ENCODE measurements around the gene CLDN11. TPM values are rescaled to one million over a fixed set of nuclear protein-coding genes. Genes with fewer than 3 reads are reported as not detected.

CLDN11 gene
- total RNA-seq, 2 experiments from 2014 or later, result 0.32 to 0.34 TPM

GRCh38 chr3:170437176-170437575, 18.5 kb downstream of the CLDN11 start:
- no peak for DNase-seq (ENCODE audit: low spot score)
- Histone ChIP-seq H4K20me1 (ENCODE audit: insufficient read depth, low read length) (no peaks in the 10 kb centered on the region), H3K9me2 (ENCODE audit: insufficient read depth, low read length) (no peaks in the 10 kb centered on the region), H2AFZ (ENCODE audit: low read length) (no peak overlapping the region), H3K9me3 (ENCODE audit: low read length) (no peaks in the 10 kb centered on the region), H3K4me2 (ENCODE audit: low read length) (no peak overlapping the region), H3K36me3 (ENCODE audit: insufficient read depth, low read length) (no peaks in the 10 kb centered on the region), H3K4me3 (ENCODE audit: low read depth, low read length, poor library complexity, severe bottlenecking) (no peak overlapping the region), H3K27ac (ENCODE audit: low read depth, low read length, poor library complexity, severe bottlenecking) (no peak overlapping the region), H3K79me2 (ENCODE audit: insufficient read depth, low read depth, low read length) (no peaks in the 10 kb centered on the region), H3K4me1 (ENCODE audit: insufficient read depth, low read length, poor library complexity, severe bottlenecking) (no peaks in the 10 kb centered on the region)
- intact Hi-C loops (cut with micrococcal nuclease; ENCODE audit: unreplicated experiment), result no loop called here
- CTCF ChIA-PET (ENCODE audit: unreplicated experiment), result no interaction called here
- TF ChIP-seq, protein P1, sequence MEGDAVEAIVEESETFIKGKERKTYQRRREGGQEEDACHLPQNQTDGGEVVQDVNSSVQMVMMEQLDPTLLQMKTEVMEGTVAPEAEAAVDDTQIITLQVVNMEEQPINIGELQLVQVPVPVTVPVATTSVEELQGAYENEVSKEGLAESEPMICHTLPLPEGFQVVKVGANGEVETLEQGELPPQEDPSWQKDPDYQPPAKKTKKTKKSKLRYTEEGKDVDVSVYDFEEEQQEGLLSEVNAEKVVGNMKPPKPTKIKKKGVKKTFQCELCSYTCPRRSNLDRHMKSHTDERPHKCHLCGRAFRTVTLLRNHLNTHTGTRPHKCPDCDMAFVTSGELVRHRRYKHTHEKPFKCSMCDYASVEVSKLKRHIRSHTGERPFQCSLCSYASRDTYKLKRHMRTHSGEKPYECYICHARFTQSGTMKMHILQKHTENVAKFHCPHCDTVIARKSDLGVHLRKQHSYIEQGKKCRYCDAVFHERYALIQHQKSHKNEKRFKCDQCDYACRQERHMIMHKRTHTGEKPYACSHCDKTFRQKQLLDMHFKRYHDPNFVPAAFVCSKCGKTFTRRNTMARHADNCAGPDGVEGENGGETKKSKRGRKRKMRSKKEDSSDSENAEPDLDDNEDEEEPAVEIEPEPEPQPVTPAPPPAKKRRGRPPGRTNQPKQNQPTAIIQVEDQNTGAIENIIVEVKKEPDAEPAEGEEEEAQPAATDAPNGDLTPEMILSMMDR (conservative IDR thresholded peaks at IDR 0.05; ENCODE audit: low read length), result no peak
- TF ChIP-seq EZH2phosphoT487 (IDR thresholded peaks at IDR 0.05; ENCODE audit: borderline replicate concordance, low read depth, low read length), result no peak
- POLR2A ChIA-PET, result no interaction called here
- no TSS peak for BruUV-seq (replicated peaks)

DNA sequence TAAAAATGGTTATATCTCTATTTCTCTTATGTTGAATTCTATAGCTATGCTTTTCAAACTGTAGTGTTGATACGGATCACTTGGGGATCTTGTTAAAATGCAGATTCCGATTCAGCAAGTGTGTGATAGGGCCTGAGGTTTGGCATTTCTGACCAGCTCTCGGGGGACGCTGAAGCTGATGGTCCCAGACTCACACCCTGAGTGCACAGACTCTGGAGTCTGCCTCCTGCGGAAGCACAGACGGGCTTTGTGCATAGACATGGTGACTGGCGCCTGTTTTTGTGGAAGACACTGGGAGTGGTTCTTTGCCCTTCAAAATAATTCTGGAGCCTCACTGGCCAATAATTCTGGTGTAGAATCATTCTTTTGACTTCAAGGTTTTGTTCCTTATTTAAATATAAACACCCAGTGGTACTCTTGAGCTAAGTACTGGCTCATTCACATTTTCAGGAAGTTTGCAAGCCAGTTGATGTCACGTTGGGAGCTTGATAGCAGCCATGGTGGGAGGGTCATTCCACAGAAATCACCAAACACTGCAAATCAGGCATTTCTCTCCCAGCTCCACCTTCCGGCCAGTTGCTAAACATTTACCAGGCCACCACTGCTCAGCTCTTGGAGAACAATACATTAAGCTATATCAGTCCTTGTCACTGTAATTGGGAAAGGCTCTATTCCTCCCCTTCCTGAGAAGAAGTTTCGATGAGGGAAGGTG, 19.2 kb downstream of the CLDN11 start:
- Histone ChIP-seq H3K36me3 (ENCODE audit: insufficient read depth, low read length) (no peaks in the 10 kb centered on the region), H4K20me1 (ENCODE audit: insufficient read depth, low read length) (no peaks in the 10 kb centered on the region), H3K27ac (ENCODE audit: low read depth, low read length, poor library complexity, severe bottlenecking) (no peak overlapping the region), H2AFZ (ENCODE audit: low read length) (no peak overlapping the region), H3K4me2 (ENCODE audit: low read length) (no peak overlapping the region), H3K4me1 (ENCODE audit: insufficient read depth, low read length, poor library complexity, severe bottlenecking) (no peaks in the 10 kb centered on the region), H3K9me2 (ENCODE audit: insufficient read depth, low read length) (no peaks in the 10 kb centered on the region), H3K4me3 (ENCODE audit: low read depth, low read length, poor library complexity, severe bottlenecking) (no peak overlapping the region), H3K79me2 (ENCODE audit: insufficient read depth, low read depth, low read length) (no peaks in the 10 kb centered on the region), H3K9me3 (ENCODE audit: low read length) (no peaks in the 10 kb centered on the region)
- ChIA-PET POLR2A (interaction anchor here (0.5 to 1.0 kb wide), 3 partner anchors 11 to 249 kb away, joined by 3 to 4 read pairs (median 3); no protein-coding TSS in a partner anchor), CTCF (ENCODE audit: unreplicated experiment) (no interaction called here)
- TF ChIP-seq, protein P1 (conservative IDR thresholded peaks at IDR 0.05; ENCODE audit: low read length), result no peak
- no peak for TF ChIP-seq EZH2phosphoT487 (IDR thresholded peaks at IDR 0.05; ENCODE audit: borderline replicate concordance, low read depth, low read length)
- BruUV-seq (replicated peaks), result no TSS peak
- no peak for DNase-seq (ENCODE audit: low spot score)
- intact Hi-C loops (cut with micrococcal nuclease; ENCODE audit: unreplicated experiment), result no loop called here

- H3K9me2 ChIP-seq (ENCODE audit: insufficient read depth, low read length), result no peaks in the 10 kb centered on the region
- no peaks in the 10 kb centered on the region for H3K4me1 ChIP-seq (ENCODE audit: insufficient read depth, low read length, poor library complexity, severe bottlenecking)
- BruUV-seq (replicated peaks), result no TSS peak
- H3K27ac ChIP-seq (ENCODE audit: low read depth, low read length, poor library complexity, severe bottlenecking), result no peak overlapping the region
- H4K20me1 ChIP-seq (ENCODE audit: insufficient read depth, low read length), result no peaks in the 10 kb centered on the region
- H3K4me2 ChIP-seq (ENCODE audit: low read length), result no peak overlapping the region
- H3K9me3 ChIP-seq (ENCODE audit: low read length), result no peaks in the 10 kb centered on the region
- H3K79me2 ChIP-seq (ENCODE audit: insufficient read depth, low read depth, low read length), result no peaks in the 10 kb centered on the region
- intact Hi-C loops (cut with micrococcal nuclease; ENCODE audit: unreplicated experiment), result no loop called here
- POLR2A ChIA-PET, result interaction anchor here (0.6 to 1.0 kb wide), 3 partner anchors 10 to 250 kb away, joined by 3 to 4 read pairs (median 3); no protein-coding TSS in a partner anchor
- no peaks in the 10 kb centered on the region for H3K36me3 ChIP-seq (ENCODE audit: insufficient read depth, low read length)
- CTCF ChIA-PET (ENCODE audit: unreplicated experiment), result no interaction called here
- H3K4me3 ChIP-seq (ENCODE audit: low read depth, low read length, poor library complexity, severe bottlenecking), result no peak overlapping the region
- DNase-seq (ENCODE audit: low spot score), result no peak
- TF ChIP-seq EZH2phosphoT487 (IDR thresholded peaks at IDR 0.05; ENCODE audit: borderline replicate concordance, low read depth, low read length), result no peak
- TF ChIP-seq, protein P1 (conservative IDR thresholded peaks at IDR 0.05; ENCODE audit: low read length), result no peak
- H2AFZ ChIP-seq (ENCODE audit: low read length), result no peak overlapping the region
Observed at GRCh38 chr3:170438836-170439235, 20.2 kb downstream of the CLDN11 start.

All from OCI-LY7 (cell line).